Ramos (cell line): ENCODE data around the gene PRDX5.
"Not testable (repeated sequence)": the region's sequence is repeated elsewhere in the genome, so short reads cannot be mapped to it uniquely, and the experiment has no call there.

ENCODE experiments used
- in situ Hi-C: fragments of 300-500 bp; cut with MboI; formaldehyde crosslinking; loops from one replicate; pipeline ENCODE4 v1.14.3; 2022; ENCODE audit warnings: low sequenced_read_pairs; ENCODE audit not compliant: unreplicated experiment

The PRDX5 gene

DNA sequence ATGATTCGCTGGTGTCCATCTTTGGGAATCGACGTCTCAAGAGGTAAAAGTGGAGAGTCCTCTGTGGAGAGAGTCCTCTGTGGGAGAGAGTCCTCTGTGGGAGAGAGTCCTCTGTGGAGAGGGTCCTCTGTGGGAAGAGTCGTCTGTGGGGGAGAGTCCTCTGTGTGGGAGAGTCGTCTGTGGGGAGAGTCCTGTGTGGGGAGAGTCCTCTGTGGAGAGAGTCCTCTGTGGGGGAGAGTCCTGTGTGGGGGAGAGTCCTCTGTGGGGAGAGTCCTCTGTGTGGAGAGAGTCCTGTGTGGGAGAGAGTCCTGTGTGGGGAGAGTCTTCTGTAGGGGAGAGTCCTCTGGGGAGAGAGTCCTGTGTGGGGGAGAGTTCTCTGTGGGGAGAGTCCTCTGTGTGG lies 3.1 kb downstream of the PRDX5 start:
- in situ Hi-C loops: no loop called here

DNA sequence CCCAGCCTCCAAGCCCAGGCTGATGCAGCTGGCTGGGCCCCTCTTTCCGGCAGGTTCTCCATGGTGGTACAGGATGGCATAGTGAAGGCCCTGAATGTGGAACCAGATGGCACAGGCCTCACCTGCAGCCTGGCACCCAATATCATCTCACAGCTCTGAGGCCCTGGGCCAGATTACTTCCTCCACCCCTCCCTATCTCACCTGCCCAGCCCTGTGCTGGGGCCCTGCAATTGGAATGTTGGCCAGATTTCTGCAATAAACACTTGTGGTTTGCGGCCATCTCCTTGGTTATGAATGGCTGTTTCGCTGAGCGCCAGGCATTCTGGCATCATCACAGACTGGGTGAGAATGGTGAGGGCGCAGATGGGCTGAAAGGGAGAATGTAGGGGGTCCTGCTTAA lies 3.6 kb downstream of the PRDX5 start:
- in situ Hi-C loops: no loop called here

DNA sequence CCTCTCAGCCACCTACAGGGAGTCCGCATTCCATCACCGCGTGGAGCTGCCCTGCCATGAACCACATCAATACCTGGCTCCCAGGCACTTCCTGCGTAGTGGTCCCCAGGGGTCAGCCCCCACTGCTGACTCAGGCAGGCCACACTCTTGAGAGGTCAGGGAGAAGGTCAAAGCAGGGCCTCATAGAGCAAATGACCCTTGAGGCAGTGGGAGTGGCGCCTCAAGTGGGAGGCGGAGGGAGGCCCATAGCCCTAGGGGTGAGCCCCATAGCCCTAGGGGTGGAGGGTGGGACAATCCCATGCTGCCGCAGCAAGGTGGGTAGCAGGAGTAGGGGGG lies 5.0 kb downstream of the PRDX5 start:
- in situ Hi-C loops: no loop called here

DNA sequence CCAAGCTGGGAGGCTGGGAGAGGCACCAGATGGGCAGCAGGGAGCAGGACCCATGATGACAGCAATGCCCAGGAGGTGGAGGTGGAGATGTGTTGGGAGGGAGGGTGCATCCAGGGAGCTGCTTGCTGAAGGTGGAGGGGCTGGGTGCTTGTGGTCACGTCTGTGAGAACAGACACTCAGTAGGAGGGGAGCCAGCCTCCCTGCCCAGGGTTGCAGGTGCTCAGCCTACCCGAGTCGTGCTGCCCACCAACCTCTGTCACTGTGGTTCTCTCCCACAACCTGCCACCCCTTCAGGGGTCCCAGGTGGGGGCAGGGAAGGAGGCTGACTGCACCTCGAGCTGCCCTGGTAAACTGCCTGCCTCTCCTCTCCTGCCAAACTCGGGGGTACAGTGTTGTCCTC lies 5.5 kb downstream of the PRDX5 start:
- in situ Hi-C loops: no loop called here

DNA sequence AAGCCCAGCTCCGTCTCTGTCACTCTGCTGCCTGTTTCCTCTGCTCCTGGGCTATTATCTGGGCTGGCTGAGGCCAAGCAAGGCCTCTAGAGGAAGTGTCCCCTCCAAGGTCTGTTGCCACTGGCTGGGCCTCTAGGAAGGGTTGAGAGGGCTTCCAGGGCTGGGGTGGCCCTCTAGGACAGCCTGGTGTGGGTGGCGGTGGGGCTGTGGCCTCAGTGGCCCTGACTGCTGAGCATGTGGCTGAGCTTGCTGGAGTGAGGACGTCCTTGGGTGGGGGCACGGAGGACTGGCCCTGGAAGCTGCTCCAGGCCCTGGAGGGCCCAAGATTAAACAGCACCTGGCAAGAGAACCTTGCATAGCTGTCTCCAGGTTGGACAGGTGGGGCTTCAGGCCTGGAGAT lies 6.1 kb downstream of the PRDX5 start:
- in situ Hi-C loops: not testable (repeated sequence)

DNA sequence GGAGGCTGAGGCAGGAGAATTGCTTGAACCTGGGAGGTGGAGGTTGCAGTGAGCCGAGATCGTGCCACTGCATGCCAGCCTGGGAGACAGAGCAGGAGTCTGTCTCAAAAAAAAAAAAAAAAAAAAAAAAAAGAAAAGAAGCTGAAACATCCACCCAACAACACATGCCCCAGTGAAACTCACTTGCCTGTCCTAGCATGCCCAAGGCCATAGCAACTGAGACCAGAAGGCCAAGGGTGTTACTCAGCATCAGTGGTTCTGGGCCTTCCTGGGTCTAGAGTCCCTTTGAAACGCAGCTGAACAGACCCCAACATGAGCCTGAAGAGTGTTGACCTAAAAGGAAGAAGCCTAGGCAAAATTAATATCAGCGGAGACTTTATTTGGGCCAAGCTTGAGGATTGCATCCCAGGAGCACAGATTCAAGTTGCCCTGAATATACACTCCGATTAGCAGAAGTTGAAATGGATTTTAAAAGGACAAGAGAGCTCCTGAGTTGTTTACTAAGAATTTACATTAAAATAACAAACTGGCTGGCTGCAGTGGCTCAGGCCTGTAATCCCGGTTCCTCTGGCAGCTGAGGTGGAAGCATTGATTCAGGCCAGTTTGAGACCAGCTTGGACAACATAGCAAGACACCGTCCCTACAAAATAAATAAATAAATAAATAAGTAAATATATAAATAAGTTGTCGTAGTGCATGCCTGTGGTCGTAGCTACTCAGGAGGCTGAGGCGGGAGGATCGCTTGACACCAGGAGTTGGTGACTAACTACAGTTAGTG lies 7.0 kb downstream of the PRDX5 start:
- in situ Hi-C loops: no loop called here

DNA sequence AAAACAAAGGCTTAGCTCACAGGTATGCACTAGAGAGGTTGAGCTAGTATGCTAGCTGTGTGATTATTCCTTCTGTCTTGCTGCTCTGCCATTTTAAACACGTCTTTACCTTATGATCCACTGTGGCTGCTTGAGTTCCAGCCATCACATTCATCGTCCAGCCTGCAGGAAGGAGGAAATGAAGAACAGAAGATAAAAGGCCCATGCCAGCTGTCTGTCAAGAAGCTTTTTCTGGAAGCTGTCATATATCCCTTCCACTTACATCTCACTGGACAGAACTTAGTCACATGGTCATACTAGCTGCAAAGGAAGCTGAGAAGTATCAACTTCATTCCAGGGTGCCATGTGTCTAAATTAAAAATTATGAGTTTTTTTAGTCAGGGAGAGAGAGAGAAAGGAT lies 9.5 kb downstream of the PRDX5 start:
- in situ Hi-C loops: no loop called here

DNA sequence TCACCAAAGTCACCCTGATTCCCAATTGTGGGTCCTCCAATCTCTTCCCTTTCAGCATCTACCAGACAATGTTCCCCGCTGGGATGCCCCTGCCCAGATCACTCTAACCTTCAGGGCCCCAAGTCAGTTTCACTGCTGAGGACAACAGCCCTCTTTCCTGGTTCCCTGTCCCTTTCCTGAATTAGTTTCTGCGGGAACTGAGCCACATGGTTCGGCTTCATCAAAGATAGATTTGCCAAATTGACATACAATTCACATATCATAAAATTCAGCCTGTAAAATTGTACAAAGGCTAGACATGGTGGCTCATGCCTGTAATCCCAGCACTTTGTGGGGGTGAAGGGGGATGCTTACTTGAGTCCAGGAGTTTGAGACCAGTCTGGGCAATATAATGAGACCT lies 10.1 kb downstream of the PRDX5 start:
- in situ Hi-C loops: no loop called here

DNA sequence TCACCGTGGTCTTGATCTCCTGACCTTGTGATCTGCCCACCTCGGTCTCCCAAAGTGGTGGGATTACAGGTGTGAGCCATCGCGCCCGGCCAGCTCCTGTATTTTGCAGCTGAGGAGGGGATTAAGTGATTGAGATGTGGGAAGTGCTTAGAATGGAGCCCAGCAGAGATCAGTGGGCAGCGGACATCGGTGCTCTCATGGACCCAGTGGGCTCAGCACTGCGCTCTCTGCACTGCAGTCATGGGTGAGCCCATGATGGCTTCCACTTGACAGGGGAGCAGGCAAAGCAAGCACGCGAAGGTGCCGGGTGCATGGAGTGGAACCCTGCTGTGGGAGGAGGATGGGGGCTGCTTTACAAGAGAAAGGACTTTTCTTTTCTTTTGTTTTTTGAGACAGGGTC lies 13.0 kb downstream of the PRDX5 start:
- in situ Hi-C loops: no loop called here

DNA sequence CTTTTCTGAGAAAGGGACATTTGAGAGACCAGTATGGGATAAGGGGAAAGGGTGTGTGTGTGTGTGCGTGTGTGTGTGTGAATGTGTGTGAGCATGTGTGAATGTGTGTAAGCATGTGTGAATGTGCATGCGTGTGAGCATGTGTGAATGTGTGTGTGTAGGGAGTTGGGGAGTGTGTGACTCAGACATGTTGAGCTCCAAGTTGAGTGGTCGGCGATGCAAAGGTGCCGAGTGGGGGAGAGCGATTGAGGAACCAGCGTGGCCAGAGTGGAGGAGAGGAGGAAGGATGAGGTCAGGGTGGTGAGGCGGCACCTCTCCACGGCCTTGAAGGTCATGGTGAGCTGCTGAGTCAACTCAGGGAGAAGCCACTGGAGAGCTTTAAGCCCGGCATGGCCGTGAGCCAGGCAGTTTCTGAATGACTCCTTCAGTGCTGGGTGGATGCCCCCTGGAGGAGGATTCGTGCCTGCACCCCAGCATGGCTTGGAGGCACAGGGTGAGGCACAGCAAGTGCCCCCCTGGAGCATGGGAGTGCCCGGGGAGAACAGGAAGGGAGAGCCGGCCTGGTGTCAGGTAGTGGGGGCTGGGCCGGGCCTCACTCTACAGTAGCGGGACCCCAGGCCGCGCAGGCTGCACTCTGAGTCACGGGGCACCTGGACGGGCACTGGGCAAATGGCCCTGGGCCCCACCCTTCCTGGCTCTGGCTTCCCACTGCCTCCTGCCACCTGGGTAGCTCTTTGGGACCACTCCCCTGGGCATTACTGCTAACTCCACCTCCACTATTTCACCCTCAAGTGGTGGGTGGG lies 13.8 kb downstream of the PRDX5 start:
- in situ Hi-C loops: no loop called here

DNA sequence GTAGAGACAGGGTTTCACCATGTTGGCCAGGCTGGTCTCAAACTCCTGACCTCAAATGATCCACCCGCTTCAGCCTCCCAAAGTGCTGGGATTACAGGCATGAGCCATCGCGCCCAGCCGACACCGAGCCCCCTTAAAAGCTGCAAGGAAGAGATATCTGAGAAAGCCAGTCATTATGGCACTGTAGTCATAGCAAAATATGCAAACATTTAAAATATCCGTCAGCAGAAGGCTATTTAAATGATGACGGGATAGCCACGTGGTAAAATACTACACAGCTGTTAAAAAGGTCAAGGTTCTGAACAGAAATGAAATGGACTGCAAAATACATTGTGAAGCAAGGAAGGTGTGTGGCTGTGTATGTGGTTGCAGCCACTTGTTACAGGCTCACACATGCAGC lies 15.6 kb downstream of the PRDX5 start:
- in situ Hi-C loops: no loop called here

DNA sequence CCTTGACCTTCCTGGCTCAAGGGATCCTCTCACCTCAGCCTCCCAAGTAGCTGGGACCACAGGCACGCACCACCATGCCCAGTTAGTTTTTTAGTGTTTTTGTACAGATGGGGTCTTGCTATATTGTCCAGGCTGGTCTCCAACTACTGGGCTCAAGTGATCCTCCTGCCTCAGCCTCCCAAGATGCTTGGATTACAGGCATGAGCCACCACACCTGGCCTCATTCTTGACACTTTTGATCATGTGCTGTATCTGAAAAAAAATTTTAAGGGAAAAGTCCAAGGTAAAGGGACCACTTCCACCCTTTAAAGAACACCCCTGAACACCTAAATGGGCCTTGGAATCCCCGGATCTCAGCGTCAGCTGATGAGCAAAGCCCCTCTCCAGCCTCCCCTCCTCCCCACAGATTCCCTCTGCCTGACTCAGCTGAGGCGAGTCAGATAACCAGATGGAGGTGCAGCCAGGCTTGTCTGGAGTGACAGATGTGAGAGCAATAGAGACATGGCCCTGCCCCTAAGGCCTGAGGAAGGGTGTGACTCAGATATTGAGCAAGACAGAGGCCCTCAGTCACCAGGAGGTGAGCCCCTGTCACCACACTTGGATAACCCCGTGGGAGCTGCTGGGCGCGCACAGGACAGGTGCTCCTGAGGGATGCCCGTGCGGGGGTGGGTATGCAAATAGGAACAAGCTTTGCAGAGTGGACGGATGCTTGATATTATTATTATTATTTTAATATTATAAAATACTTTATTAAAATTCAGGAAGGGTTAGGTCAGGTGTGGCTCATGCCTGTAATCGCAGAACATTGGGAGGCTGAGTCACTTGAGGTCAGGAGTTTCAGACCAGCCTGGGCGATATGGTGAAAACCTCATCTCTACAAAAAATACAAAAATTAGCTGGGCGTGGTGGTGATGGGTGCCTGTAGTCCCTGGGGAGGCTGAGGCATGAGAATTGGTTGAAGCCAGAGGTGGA lies 17.1 kb downstream of the PRDX5 start:
- in situ Hi-C loops: no loop called here

DNA sequence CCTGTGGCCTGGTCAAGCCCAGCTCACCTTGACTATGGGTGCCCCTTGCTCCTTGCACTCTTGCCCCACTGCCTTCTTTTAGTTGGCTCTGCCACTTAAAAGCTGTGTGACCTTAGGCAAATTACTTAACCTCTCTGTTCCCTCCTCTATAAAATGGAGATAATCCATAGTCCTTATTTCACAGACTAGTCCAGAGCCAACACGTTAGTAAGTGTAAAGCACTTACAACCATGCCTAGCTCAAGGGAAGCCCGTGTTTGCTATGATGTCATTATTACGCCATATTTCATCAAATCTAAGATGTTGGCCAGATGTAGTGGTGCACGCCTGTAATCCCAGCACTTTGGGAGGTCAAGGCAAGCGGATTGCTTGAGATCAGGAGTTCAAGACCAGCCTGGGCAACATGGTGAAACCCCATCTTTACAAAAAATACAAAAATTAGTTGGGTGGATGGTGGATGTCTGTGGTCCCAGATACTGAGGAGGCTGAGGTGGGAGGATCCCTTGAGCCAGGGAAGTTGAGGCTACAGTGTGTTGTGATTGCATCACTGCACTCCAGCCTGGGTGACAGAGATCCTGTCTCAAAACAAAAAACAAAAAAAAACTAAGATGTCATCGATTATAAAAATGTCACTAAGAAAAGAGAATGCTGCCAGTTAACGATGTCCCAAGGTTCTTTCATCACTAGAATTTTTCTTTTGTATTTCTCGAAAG lies 19.8 kb downstream of the PRDX5 start:
- in situ Hi-C loops: no loop called here

DNA sequence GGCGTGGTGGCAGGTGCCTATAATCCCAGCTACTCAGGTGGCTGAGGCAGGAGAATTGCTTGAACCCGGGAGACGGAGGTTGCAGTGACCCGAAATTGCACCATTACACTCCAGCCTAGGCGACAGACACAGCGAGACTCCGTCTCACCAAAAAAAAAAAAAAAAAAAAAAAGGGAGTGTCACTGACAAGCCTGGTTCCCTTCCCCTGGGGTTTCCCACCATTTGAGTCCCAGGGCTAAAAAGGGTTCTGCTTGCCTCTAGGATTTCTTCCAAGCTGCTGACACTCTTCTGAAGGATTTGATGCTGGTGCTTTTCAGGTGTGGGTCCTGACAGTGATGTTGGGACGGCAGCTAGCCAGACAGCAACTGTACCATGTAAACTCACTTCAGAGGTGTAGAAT lies 20.8 kb downstream of the PRDX5 start:
- in situ Hi-C loops: no loop called here

DNA sequence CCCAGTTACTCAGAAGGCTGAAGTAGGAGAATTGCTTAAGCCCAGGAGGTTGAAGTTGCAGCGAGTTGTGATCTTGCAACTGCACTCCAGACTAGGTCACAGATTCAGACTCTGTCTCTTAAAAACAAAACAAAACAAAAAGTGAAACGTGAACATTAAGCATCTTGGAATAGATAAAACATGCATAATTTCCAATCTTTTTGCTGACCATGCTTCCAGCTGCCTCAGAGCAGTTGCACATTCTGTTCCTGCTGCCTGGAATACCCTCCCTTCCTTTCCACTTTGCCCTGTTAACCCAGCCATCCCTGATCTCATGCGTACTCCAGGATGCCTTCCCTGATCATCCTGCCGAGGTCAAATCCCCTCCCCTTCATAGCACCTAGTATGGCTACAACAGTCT lies 21.4 kb downstream of the PRDX5 start:
- in situ Hi-C loops: no loop called here

DNA sequence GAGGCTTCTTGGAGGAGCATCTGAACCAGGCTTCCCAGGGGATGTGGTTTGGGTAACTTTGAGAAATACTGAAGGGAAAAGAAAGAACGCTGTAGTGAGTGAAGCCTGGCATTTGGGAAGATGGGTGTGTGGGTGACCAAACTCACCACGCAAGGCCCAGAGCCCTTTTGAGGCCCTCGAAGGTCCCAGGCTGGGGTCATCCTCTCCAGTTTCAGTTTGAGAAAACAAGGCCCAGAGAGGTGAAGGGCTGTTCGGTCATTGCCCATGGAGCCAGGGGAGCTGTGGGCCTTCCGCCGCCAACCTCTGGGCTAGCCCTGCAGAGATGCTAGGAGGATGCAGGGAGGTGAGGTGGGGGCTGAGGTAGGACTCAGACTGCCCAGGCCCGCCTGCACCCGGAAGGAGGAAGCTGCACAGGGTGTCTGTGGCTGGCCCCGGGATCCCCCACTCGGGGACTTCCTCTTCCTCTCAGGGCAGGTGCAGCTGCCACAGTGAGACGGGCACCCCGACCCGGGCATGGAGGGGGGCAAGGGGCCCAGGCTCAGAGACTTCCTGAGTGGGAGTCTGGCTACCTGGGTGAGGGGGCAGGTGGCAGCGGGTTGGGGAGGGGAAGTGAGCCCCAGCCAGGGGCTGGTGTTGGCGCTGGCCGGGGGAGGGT lies 22.0 kb downstream of the PRDX5 start, which contains the start of gene CCDC88B:
CCDC88B (plus strand) TSS at position 451 of the 655 bp plus-strand sequence; CDS start at position 514, 63 bp downstream.
- in situ Hi-C loops: no loop called here

DNA sequence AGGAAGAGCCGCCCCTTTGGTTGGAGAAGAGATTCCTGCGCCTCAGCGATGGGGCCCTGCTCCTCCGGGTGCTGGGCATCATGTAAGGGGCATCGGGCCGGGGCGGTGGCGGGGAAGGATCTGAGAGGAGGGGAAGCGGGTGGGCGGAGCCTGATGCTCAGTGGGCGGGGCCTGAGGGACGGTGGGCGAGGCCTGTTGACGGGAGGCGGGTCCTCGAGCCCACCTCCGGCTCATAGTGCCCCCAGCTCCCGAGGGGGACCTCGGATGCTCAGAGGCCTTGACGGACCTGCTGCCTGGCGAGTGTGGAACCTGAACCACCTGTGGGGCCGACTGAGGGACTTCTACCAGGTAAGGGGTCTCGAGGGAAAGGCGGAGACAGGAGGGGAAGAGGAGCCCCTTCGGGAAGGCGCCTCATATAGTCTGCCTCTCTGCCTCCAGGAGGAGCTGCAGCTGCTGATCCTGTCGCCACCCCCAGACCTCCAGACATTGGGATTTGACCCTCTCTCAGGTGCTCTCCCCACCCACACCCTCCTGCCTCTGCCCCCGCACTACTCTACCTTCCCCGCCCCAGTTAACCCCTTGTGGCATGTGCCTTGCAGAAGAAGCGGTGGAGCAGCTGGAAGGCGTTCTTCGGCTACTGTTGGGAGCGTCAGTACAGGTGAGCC lies 22.9 kb downstream of the PRDX5 start:
- in situ Hi-C loops: no loop called here

DNA sequence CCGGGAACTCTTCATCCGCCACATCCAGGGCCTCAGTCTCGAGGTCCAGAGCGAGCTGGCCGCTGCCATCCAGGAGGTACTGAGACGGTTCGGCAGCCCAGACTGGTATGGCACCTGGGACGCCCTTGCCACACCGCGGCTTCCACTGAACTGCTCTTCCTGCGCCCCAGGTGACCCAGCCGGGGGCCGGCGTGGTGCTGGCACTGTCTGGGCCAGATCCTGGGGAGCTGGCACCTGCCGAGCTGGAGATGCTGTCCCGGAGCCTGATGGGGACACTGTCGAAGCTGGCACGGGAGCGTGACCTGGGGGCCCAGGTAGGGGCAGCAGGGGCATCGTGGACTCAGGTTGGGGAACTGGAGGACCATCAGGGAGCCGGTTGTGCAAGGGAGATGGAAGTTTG lies 23.5 kb downstream of the PRDX5 start:
- in situ Hi-C loops: no loop called here
